Activated naive CD4-positive, alpha-beta T cell treated with anti-CD3 and anti-CD28 coated beads, Interleukin-2, amount 50 U/mL, for 24 hours (primary cell): ENCODE measurements around the gene ANAPC15.

Experiments
- H3K27ac Mint-ChIP-seq: one replicate; pipeline ENCODE4 v1.8.0; 2021; ENCODE audit warnings: mild to moderate bottlenecking, mixed read lengths
- H3K27me3 Mint-ChIP-seq: one replicate; pipeline ENCODE4 v1.8.0; 2021; ENCODE audit warnings: mixed read lengths
- H3K36me3 Mint-ChIP-seq: one replicate; pipeline ENCODE4 v1.8.0; 2021; ENCODE audit warnings: mixed read lengths
- H3K4me1 Mint-ChIP-seq: one replicate; pipeline ENCODE4 v1.8.0; 2021; ENCODE audit warnings: mixed read lengths
- H3K4me3 Mint-ChIP-seq: one replicate; pipeline ENCODE4 v1.8.0; 2021; ENCODE audit warnings: mild to moderate bottlenecking, mixed read lengths
- H3K9me3 Mint-ChIP-seq: one replicate; pipeline ENCODE4 v1.8.0; 2021; ENCODE audit warnings: mixed read lengths

The ANAPC15 gene

GRCh38 chr11:72111300-72112142 lies 974 bp downstream of the ANAPC15 start:
- Mint-ChIP-seq H3K27ac (peak overlapping the region; percentile 100), H3K27me3 (no peaks in the 10 kb centered on the region), H3K4me1 (peaks cover 29% of the 10 kb centered on the region), H3K4me3 (peak overlapping the region; percentile 97), H3K9me3 (no peaks in the 10 kb centered on the region), H3K36me3 (peaks cover 8% of the 10 kb centered on the region)

- no peaks in the 10 kb centered on the region for H3K9me3 Mint-ChIP-seq
Observed at GRCh38 chr11:72105888-72106287, 6.6 kb downstream of the ANAPC15 start, which contains the start of gene TOMT. Gene TOMT (plus strand): TSS chr11:72105924. CDS start chr11:72105952, 28 bp downstream.

GRCh38 chr11:72103754-72104167 lies 8.7 kb downstream of the ANAPC15 start:
- H3K4me1 Mint-ChIP-seq: peaks cover 40% of the 10 kb centered on the region
- H3K4me3 Mint-ChIP-seq: peak overlapping the region; percentile 98
- H3K27ac Mint-ChIP-seq: peak overlapping the region; percentile 94
- H3K36me3 Mint-ChIP-seq: peaks cover 4% of the 10 kb centered on the region
- H3K9me3 Mint-ChIP-seq: no peaks in the 10 kb centered on the region
- H3K27me3 Mint-ChIP-seq: no peaks in the 10 kb centered on the region

More at GRCh38 chr11:72105888-72106287, 6.6 kb downstream of the ANAPC15 start, which contains the start of gene TOMT:
- Mint-ChIP-seq H3K4me1 (peaks cover 36% of the 10 kb centered on the region), H3K27me3 (no peaks in the 10 kb centered on the region), H3K4me3 (no peak within 1 kb of the TSS), H3K36me3 (peaks cover 9% of the 10 kb centered on the region), H3K27ac (peak within 1 kb of the TSS; percentile 70)

- H3K27ac Mint-ChIP-seq: peak within 1 kb of the TSS; percentile 94
- H3K36me3 Mint-ChIP-seq: peaks cover 4% of the 10 kb centered on the region
- no peaks in the 10 kb centered on the region for H3K27me3 Mint-ChIP-seq
- H3K9me3 Mint-ChIP-seq: no peaks in the 10 kb centered on the region
- peaks cover 40% of the 10 kb centered on the region for H3K4me1 Mint-ChIP-seq
- peak within 1 kb of the TSS; percentile 98 for H3K4me3 Mint-ChIP-seq
Observed at GRCh38 chr11:72102946-72103753, 9.3 kb downstream of the ANAPC15 start, which contains the start of gene LAMTOR1. Gene LAMTOR1 (minus strand): TSS chr11:72103297. CDS start chr11:72103224, 73 bp downstream.

GRCh38 chr11:72102631-72102945 lies 9.9 kb downstream of the ANAPC15 start:
- Mint-ChIP-seq H3K36me3 (peaks cover 7% of the 10 kb centered on the region), H3K4me1 (peaks cover 44% of the 10 kb centered on the region), H3K9me3 (no peaks in the 10 kb centered on the region), H3K27ac (peak overlapping the region; percentile 94), H3K4me3 (peak overlapping the region; percentile 98), H3K27me3 (no peaks in the 10 kb centered on the region)

- Mint-ChIP-seq H3K27me3 (no peaks in the 10 kb centered on the region), H3K27ac (peak overlapping the region; percentile 94), H3K4me3 (peak overlapping the region; percentile 98), H3K9me3 (no peaks in the 10 kb centered on the region), H3K4me1 (peaks cover 44% of the 10 kb centered on the region), H3K36me3 (peaks cover 7% of the 10 kb centered on the region)
Observed at GRCh38 chr11:72102162-72102561, 10.3 kb downstream of the ANAPC15 start.

DNA sequence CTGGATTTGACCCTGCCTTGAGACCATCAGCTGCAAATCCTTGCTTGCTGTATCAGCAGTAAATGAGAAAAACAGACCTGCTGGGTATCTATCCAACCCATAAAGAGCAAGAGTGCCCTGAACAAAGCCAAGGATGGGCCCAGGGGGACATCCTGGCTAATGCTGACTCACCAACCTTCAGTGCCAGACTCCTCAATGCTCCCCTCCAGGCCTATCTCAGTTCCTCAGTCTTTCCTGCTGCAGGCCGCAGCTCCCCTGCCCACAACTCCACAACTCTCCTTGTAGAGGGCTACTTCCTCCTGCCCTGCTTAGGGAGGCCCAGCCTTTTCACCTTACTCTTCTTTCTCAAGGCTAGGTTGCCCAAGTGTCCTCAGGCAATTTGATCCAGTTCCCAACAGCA lies 12.0 kb downstream of the ANAPC15 start:
- Mint-ChIP-seq H3K4me3 (no peak overlapping the region), H3K27me3 (no peaks in the 10 kb centered on the region), H3K27ac (peak overlapping the region; percentile 66), H3K36me3 (peaks cover 7% of the 10 kb centered on the region), H3K4me1 (peaks cover 44% of the 10 kb centered on the region), H3K9me3 (no peaks in the 10 kb centered on the region)

GRCh38 chr11:72100009-72100408 lies 12.5 kb downstream of the ANAPC15 start:
- H3K4me3 Mint-ChIP-seq: no peak overlapping the region
- H3K4me1 Mint-ChIP-seq: peaks cover 44% of the 10 kb centered on the region
- no peaks in the 10 kb centered on the region for H3K27me3 Mint-ChIP-seq
- H3K36me3 Mint-ChIP-seq: peaks cover 5% of the 10 kb centered on the region
- no peaks in the 10 kb centered on the region for H3K9me3 Mint-ChIP-seq
- H3K27ac Mint-ChIP-seq: peak overlapping the region; percentile 66

DNA sequence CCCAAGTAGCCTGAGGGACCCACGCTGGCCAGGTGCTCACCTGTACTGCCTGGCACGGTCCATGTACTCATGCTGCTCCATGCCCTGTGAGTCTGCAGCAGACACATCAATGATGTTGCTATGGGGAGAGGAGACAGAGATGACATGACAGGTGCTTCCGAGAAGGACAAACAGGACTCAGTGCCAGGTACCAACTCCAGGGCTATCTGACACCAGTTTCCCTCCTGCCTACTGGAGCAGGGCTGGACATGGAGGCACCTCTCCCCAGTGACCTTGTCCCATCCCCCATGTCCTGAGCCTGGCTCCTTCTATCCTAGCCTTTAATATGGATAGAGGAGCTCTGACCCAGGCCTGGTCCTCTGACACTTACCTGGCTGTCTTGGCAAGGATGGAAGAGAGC lies 13.8 kb downstream of the ANAPC15 start:
- Mint-ChIP-seq H3K4me1 (peaks cover 35% of the 10 kb centered on the region), H3K27ac (no peak overlapping the region), H3K4me3 (no peak overlapping the region), H3K27me3 (no peaks in the 10 kb centered on the region), H3K9me3 (no peaks in the 10 kb centered on the region), H3K36me3 (peaks cover 5% of the 10 kb centered on the region)

DNA sequence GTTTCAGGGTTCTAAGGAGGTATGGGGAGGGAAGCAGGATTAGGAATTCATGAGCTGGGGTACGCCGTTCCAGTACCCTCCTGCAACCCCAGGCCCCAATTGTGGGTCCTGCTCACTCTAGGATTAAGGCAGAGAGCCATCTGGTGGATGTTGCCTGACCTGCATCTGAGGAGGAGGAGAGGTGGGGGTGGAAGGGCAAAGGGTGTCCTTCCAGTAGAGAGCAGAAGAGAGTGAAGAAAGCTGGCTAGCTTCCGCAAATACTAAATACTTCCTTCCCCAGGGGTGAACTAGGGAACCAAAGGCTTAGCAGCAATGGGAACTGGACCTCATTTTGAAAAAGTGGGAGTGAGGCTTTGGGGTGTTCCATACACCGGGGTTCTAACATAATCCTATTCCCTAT lies 21.2 kb downstream of the ANAPC15 start:
- Mint-ChIP-seq H3K36me3 (peaks cover 2% of the 10 kb centered on the region), H3K4me1 (peaks cover 19% of the 10 kb centered on the region), H3K9me3 (no peaks in the 10 kb centered on the region), H3K4me3 (no peak overlapping the region), H3K27ac (peak overlapping the region; percentile 23), H3K27me3 (no peaks in the 10 kb centered on the region)

DNA sequence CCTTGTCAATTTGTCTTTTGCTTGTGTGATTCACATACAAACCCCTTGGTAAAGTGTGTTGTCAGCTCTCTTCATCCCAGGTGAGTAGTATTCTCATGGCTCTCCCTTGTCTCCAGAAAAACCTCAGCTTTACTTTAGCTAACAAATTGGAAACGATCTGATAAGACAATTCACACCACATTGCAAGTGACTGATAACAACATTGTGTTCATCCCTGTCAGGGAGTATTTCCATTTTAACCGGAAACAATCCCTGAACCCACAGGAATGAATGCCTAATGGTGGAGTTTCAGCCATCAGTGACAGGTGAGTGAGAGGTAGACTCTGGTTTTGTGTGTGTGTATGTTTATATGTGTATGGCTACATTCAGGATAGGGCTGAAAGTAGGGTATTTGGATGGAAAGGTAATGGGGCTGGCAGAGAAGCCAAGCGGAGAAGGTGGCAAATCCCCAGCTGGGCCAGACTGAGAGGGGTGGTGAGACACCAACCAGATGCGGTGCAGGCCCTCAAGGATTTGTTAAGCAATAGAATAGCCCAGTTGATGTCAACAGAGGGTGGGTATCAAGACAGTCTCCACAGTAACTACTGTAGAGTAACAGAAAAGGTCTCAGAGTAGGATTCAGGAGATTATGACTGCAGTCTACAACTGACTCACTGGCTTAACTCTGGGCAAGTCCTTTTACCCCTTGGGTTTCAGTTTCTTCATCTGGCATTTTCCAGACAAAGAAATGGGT lies 24.3 kb downstream of the ANAPC15 start:
- Mint-ChIP-seq H3K27ac (no peak overlapping the region), H3K4me1 (peaks cover 27% of the 10 kb centered on the region), H3K9me3 (no peaks in the 10 kb centered on the region), H3K36me3 (peaks cover 2% of the 10 kb centered on the region), H3K4me3 (no peak overlapping the region), H3K27me3 (no peaks in the 10 kb centered on the region)

DNA sequence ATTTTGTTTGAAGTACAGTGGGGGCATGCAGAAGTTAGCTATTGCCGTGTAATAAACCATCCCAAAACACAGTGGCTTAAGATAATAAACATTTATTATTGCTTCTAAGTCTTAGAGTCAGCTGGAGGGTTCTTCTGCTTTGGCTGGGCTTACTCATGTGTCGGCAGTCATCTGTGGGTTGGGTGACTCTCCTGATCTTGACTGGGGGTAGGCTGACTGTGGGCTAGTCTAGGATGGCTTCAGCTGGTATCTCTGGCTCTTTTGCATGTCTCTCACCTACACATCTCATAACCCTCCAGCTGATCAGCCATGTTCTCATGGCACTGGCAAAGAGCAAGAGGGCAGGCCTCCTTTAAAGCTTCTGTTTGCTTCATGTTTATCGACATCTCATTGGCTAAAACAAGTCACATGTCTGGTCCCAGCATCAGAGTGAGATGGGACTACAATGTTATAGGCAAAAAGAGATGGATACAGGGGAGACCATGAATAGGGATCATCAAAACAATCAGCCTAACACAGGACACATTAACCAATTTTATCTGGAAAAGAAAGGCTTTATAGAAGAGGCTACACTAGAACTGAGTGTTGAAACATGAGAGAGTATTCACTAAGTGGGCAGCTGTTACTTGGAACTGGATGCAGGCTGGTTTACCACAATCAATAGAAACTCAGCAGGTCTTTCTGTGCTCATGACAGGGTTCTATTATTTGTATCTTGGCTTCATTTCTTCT lies 26.7 kb downstream of the ANAPC15 start:
- H3K27me3 Mint-ChIP-seq: no peaks in the 10 kb centered on the region
- peaks cover 2% of the 10 kb centered on the region for H3K36me3 Mint-ChIP-seq
- H3K27ac Mint-ChIP-seq: peak overlapping the region; percentile 8
- H3K9me3 Mint-ChIP-seq: no peaks in the 10 kb centered on the region
- H3K4me1 Mint-ChIP-seq: peaks cover 32% of the 10 kb centered on the region
- no peak overlapping the region for H3K4me3 Mint-ChIP-seq

DNA sequence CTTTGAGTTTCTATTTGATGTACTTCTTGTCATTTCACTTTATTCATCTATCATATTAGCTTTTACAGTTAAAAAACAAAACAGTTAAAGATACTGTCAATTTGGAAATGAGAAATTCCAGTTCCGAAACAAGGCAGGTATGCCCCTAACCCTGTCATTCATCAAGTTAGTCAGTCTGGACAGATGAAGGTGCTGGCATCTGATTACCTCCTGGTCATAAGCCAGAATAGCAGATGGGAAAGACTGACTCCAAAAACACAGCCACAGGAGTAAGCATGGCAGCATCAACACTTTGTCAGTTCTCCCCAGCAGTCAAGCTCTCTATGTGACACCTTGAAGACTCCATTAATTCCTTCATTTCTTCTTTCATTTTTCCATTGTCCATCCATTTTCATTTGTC lies 27.5 kb downstream of the ANAPC15 start:
- peaks cover 39% of the 10 kb centered on the region for H3K4me1 Mint-ChIP-seq
- H3K27me3 Mint-ChIP-seq: no peaks in the 10 kb centered on the region
- H3K9me3 Mint-ChIP-seq: no peaks in the 10 kb centered on the region
- no peak overlapping the region for H3K27ac Mint-ChIP-seq
- H3K4me3 Mint-ChIP-seq: no peak overlapping the region
- H3K36me3 Mint-ChIP-seq: peaks cover 2% of the 10 kb centered on the region

DNA sequence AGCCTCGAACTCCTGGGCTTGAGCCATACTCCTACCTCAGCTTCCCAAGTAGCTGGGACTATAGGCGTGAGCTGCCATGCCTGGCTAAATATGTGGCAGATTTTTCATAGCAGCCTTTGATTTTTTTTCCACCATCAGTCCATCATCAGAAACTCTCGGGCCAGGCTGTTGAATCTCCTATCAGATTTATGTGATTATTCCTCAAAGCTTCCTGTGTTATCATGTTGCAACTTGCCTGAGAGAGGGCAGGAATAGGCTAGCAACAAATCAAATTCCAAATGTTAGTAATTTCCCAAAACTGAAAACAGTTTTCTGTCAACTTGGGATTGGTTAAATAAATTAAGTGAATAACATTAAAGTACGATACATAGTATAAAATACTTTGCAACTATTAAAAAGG lies 28.4 kb downstream of the ANAPC15 start:
- Mint-ChIP-seq H3K27me3 (no peaks in the 10 kb centered on the region), H3K36me3 (peaks cover 2% of the 10 kb centered on the region), H3K27ac (no peak overlapping the region), H3K4me3 (no peak overlapping the region), H3K9me3 (no peaks in the 10 kb centered on the region), H3K4me1 (peaks cover 44% of the 10 kb centered on the region)

DNA sequence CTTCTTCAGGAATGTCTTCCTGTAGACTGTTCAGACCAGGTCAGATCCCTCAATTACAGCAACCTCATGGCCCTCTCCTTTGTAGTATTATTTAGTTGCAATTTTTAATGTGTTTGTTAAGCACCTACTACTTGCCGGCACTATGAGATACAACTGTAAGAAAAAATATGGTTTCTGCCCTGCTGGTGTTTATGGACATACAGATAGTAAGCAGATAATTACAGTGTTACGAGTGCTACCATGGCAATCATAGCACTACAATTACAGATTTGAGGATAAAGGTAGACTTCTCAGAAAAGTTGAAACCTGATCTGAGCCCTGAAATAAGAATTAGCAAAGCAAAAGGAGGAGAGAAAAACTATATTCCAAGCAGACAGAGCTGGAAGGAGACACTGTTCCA lies 29.1 kb downstream of the ANAPC15 start:
- no peak overlapping the region for H3K27ac Mint-ChIP-seq
- H3K27me3 Mint-ChIP-seq: no peaks in the 10 kb centered on the region
- peaks cover 2% of the 10 kb centered on the region for H3K36me3 Mint-ChIP-seq
- H3K4me3 Mint-ChIP-seq: no peak overlapping the region
- peaks cover 50% of the 10 kb centered on the region for H3K4me1 Mint-ChIP-seq
- H3K9me3 Mint-ChIP-seq: no peaks in the 10 kb centered on the region
